NCI-H69 (cell line): ENCODE data around the gene WTAP.
"Not testable (repeated sequence)": the region's sequence is repeated elsewhere in the genome, so short reads cannot be mapped to it uniquely, and the experiment has no call there.

Experiments used
- DNase-seq: peaks from one replicate; lab custom pipeline; 2025; lab: John Stamatoyannopoulos, UW

Gene WTAP

GRCh38 chr6:159761873-159762680, 34.8 kb downstream of the WTAP start, which contains the start of gene ACAT2:
Gene ACAT2, plus strand, starts transcription at chr6:159762045. Its CDS starts 43 bp downstream, at chr6:159762088.
- DNase-seq, result peak; percentile 98

- peak; percentile 45 for DNase-seq
These were observed 35.5 kb downstream of the WTAP start for GRCh38 chr6:159762681-159763293.

- DNase-seq, result no peak
These were observed 39.6 kb downstream of the WTAP start for GRCh38 chr6:159766906-159767305.

GRCh38 chr6:159769470-159769869, 42.2 kb downstream of the WTAP start:
- no peak for DNase-seq

GRCh38 chr6:159772196-159772595, 44.9 kb downstream of the WTAP start:
- DNase-seq, result no peak

GRCh38 chr6:159777240-159777904, 50.1 kb downstream of the WTAP start:
- no peak for DNase-seq

GRCh38 chr6:159778131-159778530, 50.8 kb downstream of the WTAP start:
- no peak for DNase-seq

- DNase-seq, result no peak
These were observed 51.3 kb downstream of the WTAP start for GRCh38 chr6:159778542-159779103.

- DNase-seq, result no peak
These were observed 61.0 kb downstream of the WTAP start for GRCh38 chr6:159788276-159788675.

GRCh38 chr6:159788753-159789376, 61.6 kb downstream of the WTAP start:
- peak; percentile 58 for DNase-seq

GRCh38 chr6:159789377-159790148, 62.3 kb downstream of the WTAP start, which contains the start of gene TCP1:
Gene TCP1, minus strand, starts transcription at chr6:159789602. Its CDS starts 134 bp downstream, at chr6:159789468.
- peak; percentile 100 for DNase-seq

GRCh38 chr6:159790149-159790955, 63.0 kb downstream of the WTAP start, which contains the start of gene MRPL18:
Gene MRPL18, plus strand, starts transcription at chr6:159790467. Its CDS starts 121 bp downstream, at chr6:159790588.
- peak; percentile 98 for DNase-seq

GRCh38 chr6:159790956-159791598, 63.8 kb downstream of the WTAP start:
- peak; percentile 52 for DNase-seq

- DNase-seq, result not testable (repeated sequence)
These were observed 67.7 kb downstream of the WTAP start for GRCh38 chr6:159794976-159795375.

- no peak for DNase-seq
These were observed 70.2 kb downstream of the WTAP start for GRCh38 chr6:159797554-159797953.

- DNase-seq, result no peak
These were observed 73.0 kb downstream of the WTAP start, which contains the start of gene PNLDC1 for GRCh38 chr6:159800141-159800865. Gene PNLDC1, plus strand, starts transcription at chr6:159800276. Its CDS starts 32 bp downstream, at chr6:159800308.

- DNase-seq, result no peak
These were observed 74.6 kb downstream of the WTAP start for GRCh38 chr6:159801935-159802334.

- DNase-seq, result no peak
These were observed 77.2 kb downstream of the WTAP start for GRCh38 chr6:159804504-159804903.
